K562 (cell line): ENCODE data around the gene OR10H3. TPM values are rescaled to one million over a fixed set of nuclear protein-coding genes. Genes with fewer than 3 reads are reported as not detected.

ENCODE experiments used
- ATAC-seq: fragments of 200-7000 bp; cut with Tn5 transposase; 3 replicates; pipeline ENCODE4 v1.9.1; 2020; ENCODE audit warnings: moderate library complexity
- BruUV-seq: library from RNA; stranded (reverse); fragments of 400-500 nt; replicated peaks from 2 replicates; lab custom pipeline; 2021; lab: Mats Ljungman, UMichigan
- CTCF ChIA-PET: fragments of 300-600 bp; formaldehyde crosslinking; extraction: SDS; loops from one replicate; lab custom pipeline; 2021; ENCODE audit warnings: low intra/inter-chr PET ratio; lab: Yijun Ruan, JAX
- POLR2A ChIA-PET: fragments of 300-600, 350-650 bp; sonication (Branson Sonifier 250); formaldehyde crosslinking; extraction: SDS; loops from one replicate; lab custom pipeline; 2021; ENCODE audit warnings: antibody characterized with exemption, inconsistent platforms; lab: Yijun Ruan, JAX
- DNase-seq, 4 experiments: peaks; one replicate each; pipeline versions ENCODE4 v3.0.0 to v3.0.0-alpha.2; 2011 to 2018; ENCODE audit warnings: low spot score in 3 of 4, mixed read lengths in 3 of 4; ENCODE audit errors: extremely low read depth in 1 of 4
- FAIRE-seq: peaks from 2 replicates; lab custom pipeline; 2011; peaks lifted over from hg19 to GRCh38; lab: Jason Lieb, UNC
- H2AFZ ChIP-seq: 2 replicates; pipeline ENCODE4 v1.6.0; 2011; ENCODE audit warnings: low read depth, low read length, control low read depth, inconsistent platforms
- H3K27ac ChIP-seq: fragments of 200-600 bp; 3 replicates; pipeline ENCODE4 v1.8.0; 2011; ENCODE audit warnings: low read depth, mild to moderate bottlenecking, control low read depth, inconsistent platforms, low read length, moderate library complexity, mixed read lengths; ENCODE audit errors: extremely low read depth
- H3K27me3 ChIP-seq, 2 experiments: fragments of 300-600 bp in 1 of 2; 2 replicates in 1 of 2; 3 replicates in 1 of 2; pipeline versions ENCODE4 v1.6.0 to v1.8.0; 2011; ENCODE audit warnings: inconsistent platforms in 2 of 2, low read length in 2 of 2, mild to moderate bottlenecking in 1 of 2, mixed read lengths in 1 of 2, moderate library complexity in 1 of 2; ENCODE audit not compliant: control insufficient read depth in 2 of 2, insufficient read depth in 2 of 2
- H3K36me3 ChIP-seq: fragments of 300-600 bp; 3 replicates; pipeline ENCODE4 v1.8.0; 2011; ENCODE audit warnings: mild to moderate bottlenecking, low read length, inconsistent platforms; ENCODE audit not compliant: control insufficient read depth, insufficient read depth
- H3K4me1 ChIP-seq, 2 experiments: fragments of 200-600 bp in 1 of 2; replicated peaks in 1 of 2; 2 replicates in 1 of 2; 3 replicates in 1 of 2; pipeline versions ENCODE4 v1.5.1 to v1.8.0; 2011; ENCODE audit warnings: inconsistent platforms in 2 of 2, low read length in 2 of 2, mild to moderate bottlenecking in 1 of 2, mixed read lengths in 1 of 2, moderate library complexity in 1 of 2; ENCODE audit not compliant: control insufficient read depth in 2 of 2, insufficient read depth in 2 of 2
- H3K4me2 ChIP-seq: 2 replicates; pipeline ENCODE4 v1.6.1; 2011; ENCODE audit warnings: low read length, control low read depth, inconsistent platforms, mixed read lengths; ENCODE audit not compliant: insufficient read depth
- H3K4me3 ChIP-seq: fragments of 200-600 bp; sonication (generic), shearing (Covaris generic); 2 replicates; pipeline ENCODE4 v1.5.1; 2016; ENCODE audit warnings: control low read depth, inconsistent platforms
- H3K79me2 ChIP-seq: fragments of 200-600 bp; 3 replicates; pipeline ENCODE4 v1.8.0; 2011; ENCODE audit warnings: low read length, inconsistent platforms; ENCODE audit not compliant: control insufficient read depth, insufficient read depth
- H3K9ac ChIP-seq, 2 experiments: 2 replicates each; pipeline versions ENCODE4 v1.6.0 to v1.6.1; 2011; ENCODE audit warnings: low read depth in 2 of 2, low read length in 2 of 2, control low read depth in 1 of 2, inconsistent platforms in 1 of 2, mild to moderate bottlenecking in 1 of 2, mixed read lengths in 1 of 2; ENCODE audit not compliant: insufficient read depth in 1 of 2
- H3K9me1 ChIP-seq: one replicate; pipeline ENCODE4 v1.6.0; 2011; ENCODE audit warnings: inconsistent platforms, mild to moderate bottlenecking, low read length, moderate library complexity; ENCODE audit not compliant: control insufficient read depth, insufficient read depth
- H3K9me3 ChIP-seq: replicated peaks from 2 replicates; pipeline ENCODE4 v1.5.1; 2011; ENCODE audit warnings: low read depth, low read length, inconsistent platforms; ENCODE audit not compliant: control insufficient read depth, insufficient read depth
- H4K20me1 ChIP-seq: replicated peaks from 2 replicates; pipeline ENCODE4 v1.6.1; 2011; ENCODE audit warnings: low read length, inconsistent platforms, mixed read lengths; ENCODE audit not compliant: control insufficient read depth, insufficient read depth
- E2F8 ChIP-seq: fragments of 450-650 bp; IDR thresholded peaks from 2 replicates; pipeline ENCODE4 v1.7.1; 2018; ENCODE audit warnings: mild to moderate bottlenecking, low read depth; ENCODE audit not compliant: partially characterized antibody
- FIP1L1 ChIP-seq: fragments of 200-400 bp; formaldehyde crosslinking; IDR thresholded peaks from 2 replicates; pipeline ENCODE4 v1.6.1; 2018; ENCODE audit warnings: mild to moderate bottlenecking, low read depth, low read length; ENCODE audit not compliant: poor library complexity, severe bottlenecking
- RCOR1 ChIP-seq, 2 experiments: IDR thresholded peaks; 2 replicates each; pipeline ENCODE4 v1.6.1; 2012; ENCODE audit warnings: low read depth in 2 of 2, low read length in 2 of 2, borderline replicate concordance in 1 of 2, improper control_type of control experiment in 1 of 2
- ZKSCAN1 ChIP-seq: fragments of 150-350 bp; IDR thresholded peaks from 2 replicates; pipeline ENCODE4 v1.6.1; 2016; ENCODE audit warnings: low read depth, low read length
- WGBS: fragments of 100-300 bp; shearing (Covaris generic); methylation state at CpG from one replicate; pipeline ENCODE4 v1.1.6; 2016; ENCODE audit warnings: low coverage, mixed read lengths; ENCODE audit not compliant: insufficient coverage; ENCODE audit errors: missing lambda C conversion rate; 5-methylcytosine and 5-hydroxymethylcytosine counted together
- in situ Hi-C: fragments of 300-500 bp; cut with MboI; formaldehyde crosslinking; loops from 4 replicates; pipeline ENCODE4 v1.15.0; 2018; ENCODE audit warnings: inconsistent platforms, mixed read lengths
- intact Hi-C: fragments of 100-400 bp; cut with micrococcal nuclease; formaldehyde crosslinking; loops from 2 replicates; pipeline ENCODE4 v1.14.2; 2022
- polyA plus RNA-seq, 8 experiments: library from polyadenylated mRNA; depleted of rRNA in 4 of 8; stranded (reverse) in 5 of 8; unstranded in 3 of 8; fragments of >200 nt; fragmentation: Nextera tagmentation in 2 of 8; fragmentation: Illumina TruSeq in 1 of 8; extraction: Ambion mirVana in 2 of 8; extraction: Trizol in 1 of 8; gene quantifications; 2 replicates each; pipeline versions ENCODE4 v1.2.1 to v1.2.3, GENCODE V29; 2011 to 2014; ENCODE audit warnings: inconsistent platforms in 1 of 8, missing spikeins in 1 of 8
- total RNA-seq, 7 experiments: library from RNA; depleted of rRNA in 6 of 7; stranded (reverse); fragments of >200 nt in 6 of 7; fragmentation: Illumina TruSeq in 2 of 7; extraction: Trizol in 2 of 7; gene quantifications; 2 replicates each; pipeline versions ENCODE4 v1.2.1 to v1.2.3, GENCODE V29; 2011 to 2021; ENCODE audit warnings: low replicate concordance in 1 of 7

The OR10H3 gene
- total and polyA plus RNA-seq, 9 of the 15 experiments (the other 6 are each of a cell fraction or from before 2014, with no cell fraction given), result not detected

- TF ChIP-seq ZKSCAN1 (peak; percentile 97), RCOR1 (IDR thresholded peaks at IDR 0.05; ENCODE audit: borderline replicate concordance in 1 of 2, low read depth in 2 of 2, low read length in 2 of 2) (no peak)
- Histone ChIP-seq H3K36me3 (no peaks in the 10 kb centered on the region), H3K27me3 (peaks cover 0 to under 1% of the 10 kb centered on the region in 2 experiments; a peak in 1 of 5 replicates), H3K9me3 (no peaks in the 10 kb centered on the region), H3K4me2 (no peak overlapping the region), H3K4me3 (no peak overlapping the region), H2AFZ (no peak overlapping the region), H3K9me1 (no peaks in the 10 kb centered on the region), H3K4me1 (no peaks in the 10 kb centered on the region; a peak in 1 of 5 replicates), H3K79me2 (no peaks in the 10 kb centered on the region), H3K27ac (no peak overlapping the region), H4K20me1 (no peaks in the 10 kb centered on the region; the same call in 1 of the 2 replicates), H3K9ac (no peak overlapping the region)
- DNase-seq (no peak), FAIRE-seq (no peak), ATAC-seq (no peak)
- in situ Hi-C loops (no loop called here), intact Hi-C loops (no loop called here)
- BruUV-seq, result no TSS peak
- CTCF ChIA-PET, result no interaction called here
- WGBS, result 11% methylated on average over 5 of the region's 5 CpGs
- POLR2A ChIA-PET, result interaction anchor here (1.1 kb wide), 1 partner anchor 10 kb away, joined by 4 read pairs; no protein-coding TSS in a partner anchor
These were observed 43.9 kb downstream of the OR10H3 start for GRCh38 chr19:15781661-15782060.

GRCh38 chr19:15782211-15782610 is 44.4 kb downstream of the OR10H3 start:
- H3K79me2 ChIP-seq, result no peaks in the 10 kb centered on the region
- 7% methylated on average over 3 of the region's 3 CpGs for WGBS
- FAIRE-seq, result no peak
- H3K9me1 ChIP-seq, result no peaks in the 10 kb centered on the region
- H3K27me3 ChIP-seq, result peaks cover 0 to 6% of the 10 kb centered on the region in 2 experiments; a peak in 2 of 5 replicates
- in situ Hi-C loops (no loop called here), intact Hi-C loops (no loop called here)
- no peaks in the 10 kb centered on the region for H3K9me3 ChIP-seq
- H4K20me1 ChIP-seq, result no peaks in the 10 kb centered on the region; the same call in 1 of the 2 replicates
- ChIA-PET CTCF (no interaction called here), POLR2A (no interaction called here)
- no peak overlapping the region for H3K9ac ChIP-seq
- no peak overlapping the region for H2AFZ ChIP-seq
- no peak overlapping the region for H3K4me3 ChIP-seq
- ATAC-seq, result no peak
- no TSS peak for BruUV-seq
- DNase-seq, result peak in 1 of 4 experiments; percentile 18
- no peaks in the 10 kb centered on the region for H3K36me3 ChIP-seq
- no peak overlapping the region for H3K27ac ChIP-seq
- H3K4me2 ChIP-seq, result no peak overlapping the region
- H3K4me1 ChIP-seq, result no peaks in the 10 kb centered on the region; a peak in 1 of 5 replicates
- no peak for TF ChIP-seq FIP1L1
- TF ChIP-seq E2F8, result no peak
- TF ChIP-seq, all 486 proteins: peak for 0
